Colonic mucosa (tissue), 4 donors: ENCODE measurements around the gene IL36G. TPM values are rescaled to one million over a fixed set of nuclear protein-coding genes. Genes with fewer than 3 reads are reported as not detected.

Experiments
- DNase-seq: peaks from one replicate; pipeline ENCODE4 v3.0.0-alpha.2; 2020
- H3K27ac ChIP-seq: fragments of 200-600 bp; one replicate; pipeline ENCODE4 v1.8.0; 2021
- H3K27me3 ChIP-seq: fragments of 200-600 bp; one replicate; pipeline ENCODE4 v1.8.0; 2021
- H3K36me3 ChIP-seq: fragments of 200-600 bp; one replicate; pipeline ENCODE4 v1.8.0; 2021
- H3K4me1 ChIP-seq: fragments of 200-600 bp; one replicate; pipeline ENCODE4 v1.8.0; 2021; ENCODE audit warnings: mild to moderate bottlenecking
- H3K4me3 ChIP-seq: fragments of 200-600 bp; one replicate; pipeline ENCODE4 v1.8.0; 2021
- H3K9ac ChIP-seq, 2 donors: one replicate each; pipeline ENCODE4 v1.7.0; 2013; ENCODE audit warnings: control low read depth in 2 of 2, low read depth in 2 of 2, low read length in 2 of 2
- H3K9me3 ChIP-seq: fragments of 200-600 bp; one replicate; pipeline ENCODE4 v1.8.0; 2021
- CTCF ChIP-seq: fragments of 200-600 bp; IDR thresholded peaks from one replicate; pipeline ENCODE4 v1.8.0; 2022; ENCODE audit warnings: antibody characterized with exemption, mild to moderate bottlenecking
- intact Hi-C: fragments of 100-400 bp; cut with DNase I; formaldehyde crosslinking; loops from one replicate; pipeline ENCODE4 v1.14.1; 2022
- total RNA-seq, 2 donors: library from RNA; stranded (reverse); fragmentation: NEBNext Ultra II Directional in 1 of 2; extraction: Animal tissue kit (Norgen Biotek cat#: 25700) in 1 of 2; gene quantifications; one replicate each; pipeline ENCODE4 v1.2.1, GENCODE V29; 2021
- donor health status: healthy.
- donor health status: DM: no; HTN: no; CAD: no.
- donor health status: DM: no; HTN: no; CAD: no.

The IL36G gene
- total RNA-seq, 2 donors from 2014 or later = 0.40 to 0.69 TPM

- Histone ChIP-seq H3K4me1 (no peaks in the 10 kb centered on the region), H3K9me3 (no peaks in the 10 kb centered on the region), H3K27me3 (no peaks in the 10 kb centered on the region), H3K36me3 (no peaks in the 10 kb centered on the region), H3K9ac (no peak overlapping the region), H3K27ac (no peak overlapping the region), H3K4me3 (no peak overlapping the region)
- DNase-seq = no peak
- TF ChIP-seq CTCF = no peak
- intact Hi-C loops = no loop called here
Measured at GRCh38 chr2:112994648-112995047, 16.8 kb downstream of the IL36G start.

DNA sequence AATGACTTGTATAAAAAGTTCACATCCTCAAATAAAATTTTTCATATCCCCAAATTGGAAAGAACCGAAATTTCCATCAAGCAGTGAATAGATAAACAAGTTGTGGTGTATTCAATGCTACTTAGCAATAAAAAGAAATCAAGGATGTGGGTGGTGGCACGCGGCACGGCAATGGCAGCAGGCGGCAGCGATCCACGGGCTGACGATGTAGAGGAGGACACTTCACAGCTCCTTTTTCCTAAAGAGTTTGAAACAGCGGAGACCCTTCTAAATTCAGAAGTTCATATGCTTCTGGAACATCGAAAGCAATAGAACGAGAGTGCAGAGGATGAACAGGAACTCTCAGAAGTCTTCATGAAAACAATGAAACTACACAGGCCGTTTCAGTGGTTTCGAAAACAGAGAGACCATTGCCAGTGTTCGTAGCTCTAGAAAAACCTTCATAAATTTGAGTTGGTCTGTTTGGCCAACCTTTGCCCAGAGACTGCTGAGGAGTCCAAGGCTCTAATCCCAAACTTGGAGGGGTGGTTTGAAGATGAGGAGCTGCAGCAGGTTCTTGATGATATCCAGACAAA lies 17.6 kb downstream of the IL36G start:
- H3K4me3 ChIP-seq = no peak overlapping the region
- no peaks in the 10 kb centered on the region for H3K27me3 ChIP-seq
- no peak for TF ChIP-seq CTCF
- H3K9me3 ChIP-seq = no peaks in the 10 kb centered on the region
- no peak for DNase-seq
- no peaks in the 10 kb centered on the region for H3K36me3 ChIP-seq
- intact Hi-C loops = no loop called here
- no peak overlapping the region for H3K27ac ChIP-seq
- no peaks in the 10 kb centered on the region for H3K4me1 ChIP-seq
- H3K9ac ChIP-seq = no peak overlapping the region

DNA sequence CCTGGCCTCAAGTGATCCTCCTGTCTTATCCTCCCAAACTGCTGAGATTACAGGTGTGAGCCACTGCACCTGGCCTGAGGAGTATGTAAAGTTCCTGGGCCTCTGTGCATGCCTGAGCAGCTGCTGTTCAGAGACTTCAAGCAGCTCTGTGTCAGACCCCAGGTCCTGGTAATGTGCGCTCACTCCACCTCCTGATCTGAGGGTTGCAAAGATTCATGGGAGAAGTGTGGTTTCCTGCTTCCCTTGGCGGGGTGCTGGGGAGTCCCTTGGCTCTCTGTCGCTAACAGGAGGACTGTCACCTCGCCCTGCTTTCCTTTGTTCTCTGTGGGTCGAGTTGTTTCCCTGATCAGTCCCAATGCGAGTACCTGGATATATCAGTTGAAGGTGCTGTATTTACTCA lies 18.8 kb downstream of the IL36G start:
- Histone ChIP-seq H3K4me3 (no peak overlapping the region), H3K27me3 (no peaks in the 10 kb centered on the region), H3K4me1 (no peaks in the 10 kb centered on the region), H3K9me3 (no peaks in the 10 kb centered on the region), H3K27ac (no peak overlapping the region), H3K36me3 (no peaks in the 10 kb centered on the region), H3K9ac (no peak overlapping the region)
- no peak for TF ChIP-seq CTCF
- no peak for DNase-seq
- intact Hi-C loops = no loop called here

DNA sequence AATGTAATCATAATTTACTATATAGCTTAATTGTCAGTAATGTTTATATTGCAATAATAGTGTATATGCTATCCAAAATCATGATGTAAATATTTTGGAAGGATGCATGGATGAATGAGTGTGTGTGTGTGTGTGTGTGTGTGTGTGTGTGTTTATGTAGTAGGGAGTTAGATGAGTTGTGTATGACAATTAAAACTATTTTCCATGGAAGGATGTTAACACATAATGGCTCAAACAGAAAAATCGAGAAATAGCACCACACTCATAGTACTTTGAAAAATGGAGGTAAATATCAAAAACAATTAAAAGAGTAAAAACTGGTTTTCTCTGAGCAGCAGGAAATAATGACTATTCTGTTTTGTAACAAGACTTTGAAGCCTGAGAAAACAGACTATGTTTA lies 19.3 kb downstream of the IL36G start:
- intact Hi-C loops = no loop called here
- Histone ChIP-seq H3K4me3 (no peak overlapping the region), H3K9ac (no peak overlapping the region), H3K36me3 (no peaks in the 10 kb centered on the region), H3K4me1 (no peaks in the 10 kb centered on the region), H3K27me3 (no peaks in the 10 kb centered on the region), H3K9me3 (no peaks in the 10 kb centered on the region), H3K27ac (no peak overlapping the region)
- TF ChIP-seq CTCF = no peak
- no peak for DNase-seq

- Histone ChIP-seq H3K4me3 (no peak overlapping the region), H3K36me3 (no peaks in the 10 kb centered on the region), H3K27me3 (no peaks in the 10 kb centered on the region), H3K27ac (no peak overlapping the region), H3K9ac (no peak overlapping the region), H3K4me1 (no peaks in the 10 kb centered on the region), H3K9me3 (no peaks in the 10 kb centered on the region)
- no peak for TF ChIP-seq CTCF
- intact Hi-C loops = no loop called here
- no peak for DNase-seq
Measured at GRCh38 chr2:113000436-113000835, 22.6 kb downstream of the IL36G start.

GRCh38 chr2:113002677-113003076 lies 24.9 kb downstream of the IL36G start:
- intact Hi-C loops = no loop called here
- H3K9ac ChIP-seq = no peak overlapping the region

More at GRCh38 chr2:113002677-113003076, 24.9 kb downstream of the IL36G start:
- Histone ChIP-seq H3K27ac (no peak overlapping the region), H3K9me3 (no peaks in the 10 kb centered on the region), H3K4me3 (no peak overlapping the region), H3K4me1 (no peaks in the 10 kb centered on the region), H3K27me3 (no peaks in the 10 kb centered on the region), H3K36me3 (no peaks in the 10 kb centered on the region)
- DNase-seq = no peak
- TF ChIP-seq CTCF = no peak
